ENCODE measurements around the gene P3H1. TPM values are rescaled to one million over a fixed set of nuclear protein-coding genes. Genes with fewer than 3 reads are reported as not detected.

P3H1 gene
- total and polyA plus RNA-seq, 7 donors, result 2.9 to 8.5 (median 5.7) TPM

GRCh38 chr1:42738678-42739226 lies 28.1 kb downstream of the P3H1 start:
- intact Hi-C loops (cut with DNase I), result no loop called here
- no peak for DNase-seq
- Histone ChIP-seq H3K4me1 (no peaks in the 10 kb centered on the region), H3K4me3 (no peak overlapping the region), H3K9me3 (no peaks in the 10 kb centered on the region), H3K27me3 (ENCODE audit: insufficient read depth in 3 of 3, low read length in 2 of 3) (peaks cover 0 to 3% (median 0%) of the 10 kb centered on the region in 3 donors), H3K36me3 (ENCODE audit: insufficient read depth in 1 of 2, low read depth in 1 of 2) (no peaks in the 10 kb centered on the region), H3K27ac (no peak overlapping the region)
- 75 to 83% (median 82%) methylated on average over 8 of the region's 8 CpGs for WGBS, 3 donors
- no peak for ATAC-seq
- no peak for TF ChIP-seq CTCF (IDR thresholded peaks at IDR 0.05)

- H3K27ac ChIP-seq, result no peak overlapping the region
- ATAC-seq (no peak), DNase-seq (no peak)
- H3K36me3 ChIP-seq (ENCODE audit: insufficient read depth in 1 of 2, low read depth in 1 of 2), result no peaks in the 10 kb centered on the region
- no peak for TF ChIP-seq CTCF (IDR thresholded peaks at IDR 0.05)
- peaks cover 0 to 3% (median 0%) of the 10 kb centered on the region in 3 donors for H3K27me3 ChIP-seq (ENCODE audit: insufficient read depth in 3 of 3, low read length in 2 of 3)
- intact Hi-C loops (cut with DNase I), result no loop called here
- H3K4me1 ChIP-seq, result no peaks in the 10 kb centered on the region
- WGBS, 3 donors, result 86 to 89% (median 87%) methylated on average over 20 to 21 of the region's 21 CpGs
- H3K4me3 ChIP-seq, result no peak overlapping the region
- H3K9me3 ChIP-seq, result no peaks in the 10 kb centered on the region
These were observed 28.7 kb downstream of the P3H1 start for GRCh38 chr1:42737986-42738677.

GRCh38 chr1:42737257-42737656 lies 29.6 kb downstream of the P3H1 start:
- no peaks in the 10 kb centered on the region for H3K36me3 ChIP-seq (ENCODE audit: insufficient read depth in 1 of 2, low read depth in 1 of 2)
- H3K9me3 ChIP-seq, result no peaks in the 10 kb centered on the region
- TF ChIP-seq CTCF (IDR thresholded peaks at IDR 0.05), result no peak
- H3K4me1 ChIP-seq, result no peaks in the 10 kb centered on the region
- no peak overlapping the region for H3K4me3 ChIP-seq
- no peak for DNase-seq
- peaks cover 0 to 3% (median 0%) of the 10 kb centered on the region in 3 donors for H3K27me3 ChIP-seq (ENCODE audit: insufficient read depth in 3 of 3, low read length in 2 of 3)
- no peak for ATAC-seq
- H3K27ac ChIP-seq, result no peak overlapping the region
- intact Hi-C loops (cut with DNase I), result no loop called here
- 37 to 49% (median 47%) methylated on average over 5 of the region's 5 CpGs for WGBS, 3 donors

GRCh38 chr1:42736571-42737200 lies 30.1 kb downstream of the P3H1 start:
- peaks cover 0 to 3% (median 0%) of the 10 kb centered on the region in 3 donors for H3K27me3 ChIP-seq (ENCODE audit: insufficient read depth in 3 of 3, low read length in 2 of 3)
- TF ChIP-seq CTCF (IDR thresholded peaks at IDR 0.05), result no peak
- DNase-seq (no peak), ATAC-seq (no peak)
- H3K4me1 ChIP-seq, result no peaks in the 10 kb centered on the region
- intact Hi-C loops (cut with DNase I), result no loop called here
- H3K4me3 ChIP-seq, result no peak overlapping the region
- WGBS, 3 donors, result 93 to 97% (median 95%) methylated on average over 7 to 8 of the region's 8 CpGs
- no peaks in the 10 kb centered on the region for H3K36me3 ChIP-seq (ENCODE audit: insufficient read depth in 1 of 2, low read depth in 1 of 2)
- no peak overlapping the region for H3K27ac ChIP-seq
- H3K9me3 ChIP-seq, result no peaks in the 10 kb centered on the region

Measured in psoas muscle (tissue), 8 donors.